Effector memory CD4-positive, alpha-beta T cell (primary cell): ENCODE data around the gene DCT.

Experiments used
- DNase-seq, 3 donors: peaks; one replicate each; pipeline ENCODE4 v3.0.0-alpha.2; 2020
- H3K27ac ChIP-seq: 2 replicates; pipeline ENCODE4 v1.7.0; 2013; ENCODE audit warnings: mild to moderate bottlenecking, low read length, moderate library complexity; ENCODE audit not compliant: insufficient read depth, poor library complexity, severe bottlenecking
- H3K27me3 ChIP-seq: replicated peaks from 2 replicates; pipeline ENCODE4 v1.7.0; 2013; ENCODE audit warnings: mild to moderate bottlenecking, low read length; ENCODE audit not compliant: insufficient read depth, control insufficient read depth, poor library complexity, severe bottlenecking
- H3K36me3 ChIP-seq: 2 replicates; pipeline ENCODE4 v1.7.0; 2013; ENCODE audit warnings: mild to moderate bottlenecking, low read length, moderate library complexity; ENCODE audit not compliant: control insufficient read depth, insufficient read depth
- H3K4me1 ChIP-seq: 2 replicates; pipeline ENCODE4 v1.7.0; 2013; ENCODE audit warnings: low read length, mild to moderate bottlenecking; ENCODE audit not compliant: control insufficient read depth, insufficient read depth, poor library complexity, severe bottlenecking
- H3K4me3 ChIP-seq: 2 replicates; pipeline ENCODE4 v1.7.0; 2013; ENCODE audit warnings: low read length, low read depth, mild to moderate bottlenecking; ENCODE audit not compliant: insufficient read depth, poor library complexity, severe bottlenecking
- H3K9me3 ChIP-seq: 2 replicates; pipeline ENCODE4 v1.7.0; 2013; ENCODE audit warnings: mild to moderate bottlenecking, low read length, moderate library complexity; ENCODE audit not compliant: control insufficient read depth

The DCT gene

GRCh38 chr13:94459116-94459515, 20.4 kb downstream of the DCT start:
- Histone ChIP-seq H3K4me1 (no peaks in the 10 kb centered on the region), H3K36me3 (no peaks in the 10 kb centered on the region), H3K4me3 (no peak overlapping the region), H3K27ac (no peak overlapping the region), H3K27me3 (no peaks in the 10 kb centered on the region), H3K9me3 (no peaks in the 10 kb centered on the region)
- no peak for DNase-seq

GRCh38 chr13:94455414-94455813, 24.1 kb downstream of the DCT start:
- DNase-seq, result no peak
- Histone ChIP-seq H3K4me1 (no peaks in the 10 kb centered on the region), H3K36me3 (no peaks in the 10 kb centered on the region), H3K4me3 (no peak overlapping the region), H3K27me3 (no peaks in the 10 kb centered on the region), H3K27ac (no peak overlapping the region), H3K9me3 (no peaks in the 10 kb centered on the region)

GRCh38 chr13:94454906-94455305, 24.6 kb downstream of the DCT start:
- Histone ChIP-seq H3K27me3 (no peaks in the 10 kb centered on the region), H3K36me3 (no peaks in the 10 kb centered on the region), H3K4me1 (no peaks in the 10 kb centered on the region), H3K9me3 (no peaks in the 10 kb centered on the region), H3K27ac (no peak overlapping the region), H3K4me3 (no peak overlapping the region)
- DNase-seq, result no peak

- DNase-seq, result no peak
These were observed 25.1 kb downstream of the DCT start for GRCh38 chr13:94454334-94454733.

GRCh38 chr13:94444826-94445225, 34.7 kb downstream of the DCT start:
- DNase-seq, result no peak
- Histone ChIP-seq H3K27ac (no peak overlapping the region), H3K36me3 (no peaks in the 10 kb centered on the region), H3K4me1 (no peaks in the 10 kb centered on the region), H3K9me3 (no peaks in the 10 kb centered on the region), H3K4me3 (no peak overlapping the region), H3K27me3 (no peaks in the 10 kb centered on the region)

More at GRCh38 chr13:94454334-94454733, 25.1 kb downstream of the DCT start:
- Histone ChIP-seq H3K36me3 (no peaks in the 10 kb centered on the region), H3K9me3 (no peaks in the 10 kb centered on the region), H3K4me1 (no peaks in the 10 kb centered on the region), H3K27ac (no peak overlapping the region), H3K4me3 (no peak overlapping the region), H3K27me3 (no peaks in the 10 kb centered on the region)

- Histone ChIP-seq H3K36me3 (no peaks in the 10 kb centered on the region), H3K27me3 (no peaks in the 10 kb centered on the region), H3K27ac (no peak overlapping the region), H3K4me1 (no peaks in the 10 kb centered on the region), H3K4me3 (no peak overlapping the region), H3K9me3 (no peaks in the 10 kb centered on the region)
- no peak for DNase-seq
These were observed 43.8 kb downstream of the DCT start for GRCh38 chr13:94435604-94436226.

- Histone ChIP-seq H3K4me3 (no peak overlapping the region), H3K36me3 (no peaks in the 10 kb centered on the region), H3K4me1 (no peaks in the 10 kb centered on the region), H3K27ac (no peak overlapping the region), H3K9me3 (no peaks in the 10 kb centered on the region), H3K27me3 (no peaks in the 10 kb centered on the region)
- DNase-seq, result no peak
These were observed 46.2 kb downstream of the DCT start for GRCh38 chr13:94433055-94433961.

- no peaks in the 10 kb centered on the region for H3K4me1 ChIP-seq
- H3K36me3 ChIP-seq, result no peaks in the 10 kb centered on the region
- no peaks in the 10 kb centered on the region for H3K9me3 ChIP-seq
- H3K27me3 ChIP-seq, result no peaks in the 10 kb centered on the region
- no peak overlapping the region for H3K27ac ChIP-seq
- no peak overlapping the region for H3K4me3 ChIP-seq
- no peak for DNase-seq
These were observed 47.5 kb downstream of the DCT start for GRCh38 chr13:94431987-94432386.

- no peaks in the 10 kb centered on the region for H3K27me3 ChIP-seq
- H3K4me1 ChIP-seq, result no peaks in the 10 kb centered on the region
- DNase-seq, result no peak
- no peaks in the 10 kb centered on the region for H3K9me3 ChIP-seq
- H3K27ac ChIP-seq, result no peak overlapping the region
- H3K36me3 ChIP-seq, result no peaks in the 10 kb centered on the region
- no peak overlapping the region for H3K4me3 ChIP-seq
These were observed 47.9 kb downstream of the DCT start for GRCh38 chr13:94431574-94431973.

- no peaks in the 10 kb centered on the region for H3K36me3 ChIP-seq
- DNase-seq, result no peak
These were observed 52.0 kb downstream of the DCT start for GRCh38 chr13:94427313-94427953.

More at GRCh38 chr13:94427313-94427953, 52.0 kb downstream of the DCT start:
- Histone ChIP-seq H3K27me3 (no peaks in the 10 kb centered on the region), H3K27ac (no peak overlapping the region), H3K9me3 (no peaks in the 10 kb centered on the region), H3K4me1 (no peaks in the 10 kb centered on the region), H3K4me3 (no peak overlapping the region)
